ENCODE measurements around the gene ANGPTL2.

Gene ANGPTL2

GRCh38 chr9:127074561-127075548, 47.6 kb downstream of the ANGPTL2 start:
- DNase-seq, result peak; percentile 12 to 38

- DNase-seq, result no peak
Observed at GRCh38 chr9:127067603-127068220, 54.7 kb downstream of the ANGPTL2 start.

- DNase-seq, result no peak
Observed at GRCh38 chr9:127066851-127067136, 55.6 kb downstream of the ANGPTL2 start.

GRCh38 chr9:127066060-127066850, 56.2 kb downstream of the ANGPTL2 start:
- DNase-seq, result no peak

- no peak for DNase-seq
Observed at GRCh38 chr9:127065592-127065991, 56.8 kb downstream of the ANGPTL2 start.

- DNase-seq, result no peak
Observed at GRCh38 chr9:127064335-127064734, 58.1 kb downstream of the ANGPTL2 start.

GRCh38 chr9:127061411-127061810, 61.0 kb downstream of the ANGPTL2 start:
- DNase-seq, result no peak

GRCh38 chr9:127059765-127060361, 62.6 kb downstream of the ANGPTL2 start:
- DNase-seq, result no peak

- no peak for DNase-seq
Observed at GRCh38 chr9:127059030-127059429, 63.4 kb downstream of the ANGPTL2 start.

- DNase-seq, result no peak
Observed at GRCh38 chr9:127058645-127059021, 63.8 kb downstream of the ANGPTL2 start.

GRCh38 chr9:127058011-127058644, 64.3 kb downstream of the ANGPTL2 start:
- DNase-seq, result no peak

GRCh38 chr9:127056446-127056845, 66.0 kb downstream of the ANGPTL2 start:
- no peak for DNase-seq

GRCh38 chr9:127055745-127056402, 66.6 kb downstream of the ANGPTL2 start:
- no peak for DNase-seq

- no peak for DNase-seq
Observed at GRCh38 chr9:127053960-127054359, 68.5 kb downstream of the ANGPTL2 start.

GRCh38 chr9:127053057-127053821, 69.2 kb downstream of the ANGPTL2 start:
- DNase-seq, result no peak

GRCh38 chr9:127051881-127052595, 70.4 kb downstream of the ANGPTL2 start:
- DNase-seq, result no peak

- no peak for DNase-seq
Observed at GRCh38 chr9:127050591-127051001, 71.8 kb downstream of the ANGPTL2 start.

- no peak for DNase-seq
Observed at GRCh38 chr9:127050152-127050551, 72.3 kb downstream of the ANGPTL2 start.

- no peak for DNase-seq
Observed at GRCh38 chr9:127049581-127049980, 72.9 kb downstream of the ANGPTL2 start.

- DNase-seq, result peak in 1 of 2 experiments; percentile 19
Observed at GRCh38 chr9:127049044-127049443, 73.4 kb downstream of the ANGPTL2 start.

- no peak for DNase-seq
Observed at GRCh38 chr9:127047971-127048370, 74.5 kb downstream of the ANGPTL2 start.
